H7 (cell line): ENCODE results near the gene KSR1. TPM values are rescaled to one million over a fixed set of nuclear protein-coding genes. Genes with fewer than 3 reads are reported as not detected.

Source experiments
- DNase-seq: peaks from one replicate; pipeline ENCODE4 v3.0.0; 2012
- H3K27me3 ChIP-seq: 2 replicates; pipeline ENCODE4 v1.6.0; 2011; ENCODE audit warnings: mild to moderate bottlenecking, low read length; ENCODE audit not compliant: control insufficient read depth, insufficient read depth
- H3K36me3 ChIP-seq: replicated peaks from 2 replicates; pipeline ENCODE4 v1.5.1; 2011; ENCODE audit warnings: low read length; ENCODE audit not compliant: control insufficient read depth, insufficient read depth
- H3K4me3 ChIP-seq: 2 replicates; pipeline ENCODE4 v1.5.1; 2011; ENCODE audit warnings: low read depth, mild to moderate bottlenecking, control low read depth, low read length, moderate library complexity; ENCODE audit not compliant: insufficient read depth
- total RNA-seq: library from RNA; depleted of rRNA; stranded (reverse); fragments of >200 nt; shearing (Covaris generic); gene quantifications from 2 replicates; pipeline ENCODE4 v1.2.3, GENCODE V29; 2014

The KSR1 gene
- total RNA-seq, 1 experiment from 2014 or later: 31.2 TPM

DNA sequence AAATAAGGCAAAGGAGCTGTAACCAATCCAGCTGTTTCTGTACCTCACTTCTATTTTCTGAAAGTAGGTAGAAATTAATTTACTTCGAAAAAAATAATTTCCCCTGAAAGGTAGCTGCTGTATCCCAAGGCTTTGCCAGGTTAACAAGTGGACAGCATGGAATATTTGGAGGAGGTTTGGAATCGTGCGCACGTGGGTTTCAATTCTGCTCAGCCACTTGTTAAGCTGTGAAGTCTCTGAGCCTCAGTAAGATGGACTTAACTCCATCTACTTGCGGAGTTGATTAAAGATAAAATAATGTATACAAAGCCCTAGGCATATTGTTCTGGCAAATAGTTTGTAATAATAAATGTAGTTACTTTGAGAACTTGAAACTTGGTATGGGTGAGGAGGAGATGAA is 117.3 kb downstream of the KSR1 start:
- no peaks in the 10 kb centered on the region for H3K27me3 ChIP-seq
- no peaks in the 10 kb centered on the region; the same call in 1 of the 2 replicates for H3K36me3 ChIP-seq
- no peak overlapping the region for H3K4me3 ChIP-seq
- no peak for DNase-seq

- no peak overlapping the region for H3K4me3 ChIP-seq
- no peaks in the 10 kb centered on the region; the same call in 1 of the 2 replicates for H3K36me3 ChIP-seq
- H3K27me3 ChIP-seq: no peaks in the 10 kb centered on the region
- no peak for DNase-seq
Measured at GRCh38 chr17:27573971-27574525, 117.8 kb downstream of the KSR1 start.

GRCh38 chr17:27575096-27575911 is 119.1 kb downstream of the KSR1 start:
- DNase-seq: no peak
- Histone ChIP-seq H3K27me3 (no peaks in the 10 kb centered on the region), H3K4me3 (no peak overlapping the region), H3K36me3 (no peaks in the 10 kb centered on the region)

DNA sequence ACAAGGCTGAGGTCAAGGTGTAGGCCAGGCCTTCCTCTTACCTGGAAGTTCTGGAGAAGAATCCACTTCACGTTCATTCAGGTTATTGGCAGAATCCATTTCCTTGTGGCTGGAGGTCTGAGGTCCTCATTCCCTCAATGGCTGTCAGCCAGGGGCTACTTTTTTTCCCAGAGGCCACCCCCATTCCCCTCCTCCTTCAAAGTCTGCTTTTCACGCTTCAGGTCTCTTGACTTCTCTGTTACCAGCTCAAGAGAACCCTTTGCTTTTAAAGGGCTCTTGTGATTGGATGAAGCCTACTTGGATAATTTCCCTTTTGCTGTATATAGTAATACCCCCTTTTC is 119.6 kb downstream of the KSR1 start:
- no peaks in the 10 kb centered on the region for H3K27me3 ChIP-seq
- no peak overlapping the region for H3K4me3 ChIP-seq
- H3K36me3 ChIP-seq: no peaks in the 10 kb centered on the region
- DNase-seq: no peak

DNA sequence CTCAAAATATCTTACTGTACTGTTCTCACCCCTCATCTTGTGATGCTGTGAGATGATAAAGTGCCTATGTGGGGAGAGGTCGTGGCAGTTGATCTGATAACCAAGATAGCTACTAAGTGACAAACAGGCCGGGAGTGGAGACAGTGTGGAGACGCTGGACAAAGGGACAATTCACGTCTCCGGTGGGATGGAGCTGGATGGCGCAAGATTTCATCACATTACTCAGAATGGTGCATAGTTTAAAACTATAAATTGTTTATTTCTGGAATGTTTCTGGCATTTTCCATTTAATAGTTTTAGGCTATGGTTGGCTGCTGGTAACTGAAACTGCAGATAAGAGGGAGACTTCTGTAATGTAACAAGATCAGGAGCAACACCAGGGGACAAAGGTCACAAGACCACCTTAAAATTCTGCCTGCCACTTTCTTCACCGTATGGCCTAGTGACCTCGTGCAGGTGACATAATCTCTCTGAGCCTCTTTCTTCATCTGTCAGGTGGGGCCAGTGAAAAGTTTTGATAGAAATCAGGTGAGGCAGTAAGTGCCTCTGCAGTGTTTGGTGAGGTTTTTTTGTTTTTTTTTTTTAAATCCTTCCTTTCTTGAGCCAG is 120.3 kb downstream of the KSR1 start:
- H3K36me3 ChIP-seq: no peaks in the 10 kb centered on the region

GRCh38 chr17:27577121-27577761 is 121.0 kb downstream of the KSR1 start:
- no peak overlapping the region for H3K4me3 ChIP-seq

More for the DNA sequence above, 120.3 kb downstream of the KSR1 start:
- DNase-seq: no peak
- no peaks in the 10 kb centered on the region for H3K27me3 ChIP-seq
- no peak overlapping the region for H3K4me3 ChIP-seq

GRCh38 chr17:27577884-27578717 is 121.9 kb downstream of the KSR1 start:
- Histone ChIP-seq H3K4me3 (no peak overlapping the region), H3K27me3 (no peaks in the 10 kb centered on the region), H3K36me3 (peaks cover under 1% of the 10 kb centered on the region; the same call in 1 of the 2 replicates)
- peak; percentile 32 for DNase-seq

More at GRCh38 chr17:27577121-27577761, 121.0 kb downstream of the KSR1 start:
- Histone ChIP-seq H3K27me3 (no peaks in the 10 kb centered on the region), H3K36me3 (no peaks in the 10 kb centered on the region)
- peak; percentile 76 for DNase-seq

- DNase-seq: peak; percentile 52
- Histone ChIP-seq H3K36me3 (peaks cover 2% of the 10 kb centered on the region; the same call in 1 of the 2 replicates), H3K4me3 (no peak overlapping the region), H3K27me3 (no peaks in the 10 kb centered on the region)
Measured at GRCh38 chr17:27578718-27579085, 122.5 kb downstream of the KSR1 start.

- no peak for DNase-seq
- Histone ChIP-seq H3K4me3 (no peak overlapping the region), H3K27me3 (no peaks in the 10 kb centered on the region), H3K36me3 (peaks cover 2% of the 10 kb centered on the region; the same call in 1 of the 2 replicates)
Measured at GRCh38 chr17:27579304-27579703, 123.1 kb downstream of the KSR1 start.

GRCh38 chr17:27579897-27580321 is 123.7 kb downstream of the KSR1 start:
- no peak for DNase-seq
- Histone ChIP-seq H3K4me3 (no peak overlapping the region), H3K27me3 (no peaks in the 10 kb centered on the region), H3K36me3 (peaks cover 3% of the 10 kb centered on the region; the same call in 1 of the 2 replicates)

GRCh38 chr17:27581016-27581415 is 124.8 kb downstream of the KSR1 start:
- no peak for DNase-seq
- Histone ChIP-seq H3K4me3 (no peak overlapping the region), H3K36me3 (peaks cover 3% of the 10 kb centered on the region; the same call in 1 of the 2 replicates), H3K27me3 (no peaks in the 10 kb centered on the region)

DNA sequence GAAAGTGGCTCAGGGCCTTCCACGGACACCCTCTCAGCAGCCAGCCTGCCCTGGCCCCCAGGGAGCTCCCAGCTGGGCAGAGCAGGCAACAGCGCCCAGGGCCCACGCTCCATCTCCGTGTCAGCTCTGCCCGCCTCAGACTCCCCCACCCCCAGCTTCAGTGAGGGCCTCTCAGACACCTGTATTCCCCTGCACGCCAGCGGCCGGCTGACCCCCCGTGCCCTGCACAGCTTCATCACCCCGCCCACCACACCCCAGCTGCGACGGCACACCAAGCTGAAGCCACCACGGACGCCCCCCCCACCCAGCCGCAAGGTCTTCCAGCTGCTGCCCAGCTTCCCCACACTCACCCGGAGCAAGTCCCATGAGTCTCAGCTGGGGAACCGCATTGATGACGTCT is 126.4 kb downstream of the KSR1 start:
- DNase-seq: no peak
- H3K27me3 ChIP-seq: no peaks in the 10 kb centered on the region
- peaks cover 3% of the 10 kb centered on the region; the same call in 1 of the 2 replicates for H3K36me3 ChIP-seq
- no peak overlapping the region for H3K4me3 ChIP-seq

GRCh38 chr17:27585153-27585681 is 129.0 kb downstream of the KSR1 start:
- no peaks in the 10 kb centered on the region for H3K27me3 ChIP-seq
- no peak for DNase-seq
- H3K4me3 ChIP-seq: no peak overlapping the region
- H3K36me3 ChIP-seq: peaks cover 3% of the 10 kb centered on the region; the same call in 1 of the 2 replicates

DNA sequence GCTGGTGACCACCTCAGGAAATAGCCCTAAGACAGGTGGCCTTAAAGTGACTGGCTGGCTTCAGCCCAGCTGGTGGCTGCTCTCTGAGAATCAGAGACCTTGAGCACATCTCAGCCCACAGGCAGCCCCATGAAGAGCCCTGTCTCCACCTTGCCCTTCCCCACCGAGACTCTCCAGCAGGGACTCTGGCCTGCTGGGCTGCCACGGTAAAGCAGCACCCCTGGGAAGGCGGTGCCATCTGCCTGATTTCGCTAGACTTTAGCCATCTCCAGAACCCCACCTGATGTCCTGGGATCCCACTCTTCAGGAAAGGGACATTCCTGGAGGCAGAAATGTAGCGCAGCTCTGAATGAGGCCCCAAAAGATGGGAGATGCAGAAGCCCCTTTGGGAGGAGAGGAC is 129.5 kb downstream of the KSR1 start:
- H3K36me3 ChIP-seq: peaks cover 3% of the 10 kb centered on the region; the same call in 1 of the 2 replicates
- H3K4me3 ChIP-seq: no peak overlapping the region
- no peak for DNase-seq
- no peaks in the 10 kb centered on the region for H3K27me3 ChIP-seq
